GM23248 (cell line): Measurements from ENCODE around the gene NEK6.

ENCODE experiments used
- EZH2 ChIP-seq: fragments of 200-600 bp; sonication (generic); IDR thresholded peaks from 2 replicates; pipeline ENCODE4 v1.6.1; 2018; ENCODE audit warnings: antibody characterized with exemption, mild to moderate bottlenecking; ENCODE audit not compliant: insufficient read depth, poor library complexity, severe bottlenecking
- EZH2phosphoT487 ChIP-seq: fragments of 200-600 bp; sonication (generic); IDR thresholded peaks from 2 replicates; pipeline ENCODE4 v1.6.1; 2018; ENCODE audit warnings: antibody characterized with exemption, moderate library complexity, mild to moderate bottlenecking, low read depth; ENCODE audit not compliant: insufficient read depth

DNA sequence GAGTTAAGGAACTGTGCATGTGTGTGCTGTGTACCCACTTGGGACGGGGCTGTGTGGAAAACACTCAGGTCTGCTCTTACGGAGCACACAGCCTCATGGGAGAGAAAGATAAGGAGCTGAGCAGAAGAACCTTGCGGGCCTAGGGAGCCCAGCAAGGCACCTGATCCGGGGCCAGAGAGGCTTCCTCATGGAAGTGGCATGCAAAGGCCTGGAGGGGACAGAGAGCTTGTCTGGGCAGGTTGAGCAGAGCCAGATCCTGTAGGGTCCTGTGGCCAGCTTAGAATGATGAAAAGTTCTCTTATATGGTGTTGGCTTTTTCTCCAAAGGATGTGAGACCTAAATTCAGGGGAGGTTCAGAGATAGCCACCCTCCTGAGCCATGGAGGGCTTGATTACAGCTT, 45.2 kb downstream of the NEK6 start:
- no peak for TF ChIP-seq EZH2
- TF ChIP-seq EZH2phosphoT487: no peak
